Fibroblast of mammary gland (primary cell): ENCODE results near the gene SUN5.

Experiments
- DNase-seq: peaks from one replicate; pipeline ENCODE4 v3.0.0-alpha.2; 2010; ENCODE audit warnings: low read depth
- H3K4me3 ChIP-seq: 2 replicates; pipeline ENCODE4 v1.5.1; 2011; ENCODE audit warnings: low read depth, mild to moderate bottlenecking, low read length, moderate library complexity; ENCODE audit not compliant: control insufficient read depth
- CTCF ChIP-seq: conservative IDR thresholded peaks from 2 replicates; pipeline ENCODE4 v1.5.1; 2011; ENCODE audit warnings: low read depth, low read length, inconsistent platforms; ENCODE audit not compliant: control insufficient read depth, insufficient read depth

Gene SUN5

GRCh38 chr20:33009214-33010132 is 5.2 kb upstream of the SUN5 start:
- H3K4me3 ChIP-seq, result no peak overlapping the region
- no peak for TF ChIP-seq CTCF
- no peak for DNase-seq

GRCh38 chr20:33008336-33009213 is 4.3 kb upstream of the SUN5 start:
- DNase-seq, result no peak

GRCh38 chr20:33007376-33008335 is 3.4 kb upstream of the SUN5 start, which contains the start of gene BPIFB2:
TSS of gene BPIFB2 (plus strand) at chr20:33007704. CDS start at chr20:33008575, 871 bp downstream.
- DNase-seq, result no peak
- H3K4me3 ChIP-seq, result no peak within 1 kb of the TSS
- TF ChIP-seq CTCF, result no peak

More at GRCh38 chr20:33008336-33009213, 4.3 kb upstream of the SUN5 start:
- TF ChIP-seq CTCF, result no peak
- H3K4me3 ChIP-seq, result no peak overlapping the region

GRCh38 chr20:33006776-33007375 is 2.6 kb upstream of the SUN5 start:
- no peak for DNase-seq
- TF ChIP-seq CTCF, result no peak
- no peak overlapping the region for H3K4me3 ChIP-seq

GRCh38 chr20:33005908-33006775 is 1.9 kb upstream of the SUN5 start:
- H3K4me3 ChIP-seq, result no peak overlapping the region
- DNase-seq, result no peak
- TF ChIP-seq CTCF, result no peak
